ENCODE data around the gene CCT7. TPM values are rescaled to one million over a fixed set of nuclear protein-coding genes. Genes with fewer than 3 reads are reported as not detected.
A peak's percentile ranks its signal among the peaks of the same experiment; 100 is the strongest.

Gene CCT7
- total RNA-seq, 1 donor from 2014 or later, result 256 TPM

- peak overlapping the region; percentile 89 for H3K4me3 Mint-ChIP-seq (ENCODE audit: low read depth)
- H3K4me1 Mint-ChIP-seq (ENCODE audit: low read depth), result peaks cover 22% of the 10 kb centered on the region
- DNase-seq (ENCODE audit: low spot score, unreplicated experiment), result no peak
- H3K27me3 Mint-ChIP-seq, result peaks cover 2% of the 10 kb centered on the region
- TF ChIP-seq CTCF (IDR thresholded peaks at IDR 0.05; ENCODE audit: unreplicated experiment), result no peak
- H3K9me3 Mint-ChIP-seq (ENCODE audit: low read depth), result no peaks in the 10 kb centered on the region
- H3K36me3 Mint-ChIP-seq (ENCODE audit: insufficient read depth), result no peaks in the 10 kb centered on the region
- H3K27ac Mint-ChIP-seq, result peak overlapping the region; percentile 25
Measured at GRCh38 chr2:73215254-73215653, 18.9 kb upstream of the CCT7 start.

- no peaks in the 10 kb centered on the region for H3K27me3 Mint-ChIP-seq
- TF ChIP-seq CTCF (IDR thresholded peaks at IDR 0.05; ENCODE audit: unreplicated experiment), result no peak
- no peak overlapping the region for H3K27ac Mint-ChIP-seq
- no peak for DNase-seq (ENCODE audit: low spot score, unreplicated experiment)
- peaks cover 2% of the 10 kb centered on the region for H3K36me3 Mint-ChIP-seq (ENCODE audit: insufficient read depth)
- H3K9me3 Mint-ChIP-seq (ENCODE audit: low read depth), result no peaks in the 10 kb centered on the region
- H3K4me3 Mint-ChIP-seq (ENCODE audit: low read depth), result no peak overlapping the region
- peaks cover 22% of the 10 kb centered on the region for H3K4me1 Mint-ChIP-seq (ENCODE audit: low read depth)
Measured at GRCh38 chr2:73217160-73217559, 16.9 kb upstream of the CCT7 start.

- no peak for TF ChIP-seq CTCF (IDR thresholded peaks at IDR 0.05; ENCODE audit: unreplicated experiment)
- no peak overlapping the region for H3K4me3 Mint-ChIP-seq (ENCODE audit: low read depth)
- no peak for DNase-seq (ENCODE audit: low spot score, unreplicated experiment)
- no peaks in the 10 kb centered on the region for H3K9me3 Mint-ChIP-seq (ENCODE audit: low read depth)
- H3K27me3 Mint-ChIP-seq, result no peaks in the 10 kb centered on the region
- H3K4me1 Mint-ChIP-seq (ENCODE audit: low read depth), result peaks cover 22% of the 10 kb centered on the region
- H3K36me3 Mint-ChIP-seq (ENCODE audit: insufficient read depth), result peaks cover 2% of the 10 kb centered on the region
- no peak overlapping the region for H3K27ac Mint-ChIP-seq
Measured at GRCh38 chr2:73217826-73218225, 16.3 kb upstream of the CCT7 start.

- no peaks in the 10 kb centered on the region for H3K27me3 Mint-ChIP-seq
- TF ChIP-seq CTCF (IDR thresholded peaks at IDR 0.05; ENCODE audit: unreplicated experiment), result no peak
- peaks cover 20% of the 10 kb centered on the region for H3K4me1 Mint-ChIP-seq (ENCODE audit: low read depth)
- no peak overlapping the region for H3K4me3 Mint-ChIP-seq (ENCODE audit: low read depth)
- H3K36me3 Mint-ChIP-seq (ENCODE audit: insufficient read depth), result peaks cover 2% of the 10 kb centered on the region
- no peak for DNase-seq (ENCODE audit: low spot score, unreplicated experiment)
- H3K9me3 Mint-ChIP-seq (ENCODE audit: low read depth), result no peaks in the 10 kb centered on the region
- no peak overlapping the region for H3K27ac Mint-ChIP-seq
Measured at GRCh38 chr2:73218298-73218697, 15.8 kb upstream of the CCT7 start.

GRCh38 chr2:73223821-73224220, 10.3 kb upstream of the CCT7 start:
- H3K27me3 Mint-ChIP-seq, result no peaks in the 10 kb centered on the region
- no peaks in the 10 kb centered on the region for H3K9me3 Mint-ChIP-seq (ENCODE audit: low read depth)
- peak overlapping the region; percentile 49 for H3K27ac Mint-ChIP-seq
- H3K4me3 Mint-ChIP-seq (ENCODE audit: low read depth), result no peak overlapping the region
- DNase-seq (ENCODE audit: low spot score, unreplicated experiment), result no peak
- H3K4me1 Mint-ChIP-seq (ENCODE audit: low read depth), result no peaks in the 10 kb centered on the region
- H3K36me3 Mint-ChIP-seq (ENCODE audit: insufficient read depth), result peaks cover 2% of the 10 kb centered on the region
- no peak for TF ChIP-seq CTCF (IDR thresholded peaks at IDR 0.05; ENCODE audit: unreplicated experiment)
